Ovary (tissue), 3 donors: ENCODE results near the gene MAD1L1.

Experiments used
- CTCF ChIP-seq, 3 donors: fragments of 450-650 bp in 2 of 3; fragments of 200-600 bp in 1 of 3; IDR thresholded peaks; one replicate each; pipeline versions ENCODE4 v1.5.1 to v1.8.0; 2016 to 2022; ENCODE audit warnings: antibody characterized with exemption in 3 of 3, mild to moderate bottlenecking in 1 of 3
- POLR2A ChIP-seq: fragments of 450-650 bp; IDR thresholded peaks from one replicate; pipeline ENCODE4 v1.6.1; 2017; ENCODE audit warnings: antibody characterized with exemption, mild to moderate bottlenecking, moderate library complexity
- donor health status: DM: no; HTN: no; CAD: no.

- no peak for TF ChIP-seq CTCF (IDR thresholded peaks at IDR 0.05)
- no peak for TF ChIP-seq POLR2A
Measured at GRCh38 chr7:1819259-1819841, 413.4 kb downstream of the MAD1L1 start.
